GM04504 (cell line): ENCODE measurements around the gene GAL.

ENCODE experiments used
- DNase-seq: peaks from one replicate; pipeline ENCODE4 v3.0.0-alpha.2; 2012; ENCODE audit warnings: low read depth

GAL gene

GRCh38 chr11:68711114-68711513 lies 26.8 kb downstream of the GAL start:
- DNase-seq: no peak

- DNase-seq: no peak
Measured at GRCh38 chr11:68714060-68714856, 29.9 kb downstream of the GAL start.

GRCh38 chr11:68715456-68716122 lies 31.2 kb downstream of the GAL start:
- DNase-seq: no peak

GRCh38 chr11:68721075-68721474 lies 36.7 kb downstream of the GAL start:
- no peak for DNase-seq

- DNase-seq: no peak
Measured at GRCh38 chr11:68722143-68722542, 37.8 kb downstream of the GAL start.

- no peak for DNase-seq
Measured at GRCh38 chr11:68724293-68724692, 39.9 kb downstream of the GAL start.

GRCh38 chr11:68727783-68728182 lies 43.4 kb downstream of the GAL start:
- DNase-seq: no peak

GRCh38 chr11:68734111-68734510 lies 49.8 kb downstream of the GAL start:
- no peak for DNase-seq

- DNase-seq: no peak
Measured at GRCh38 chr11:68735125-68735524, 50.8 kb downstream of the GAL start.

GRCh38 chr11:68735646-68736045 lies 51.3 kb downstream of the GAL start:
- no peak for DNase-seq
